Choroid plexus epithelial cell (primary cell): Measurements from ENCODE around the gene COL6A3.
A peak's percentile ranks its signal among the peaks of the same experiment; 100 is the strongest.

Experiments used
- DNase-seq: peaks from one replicate; pipeline ENCODE4 v3.0.0-alpha.2; 2010; ENCODE audit warnings: low read depth
- H3K4me3 ChIP-seq: 2 replicates; pipeline ENCODE4 v1.5.1; 2011; ENCODE audit warnings: low read depth, mild to moderate bottlenecking, control low read depth, low read length, moderate library complexity
- CTCF ChIP-seq: conservative IDR thresholded peaks from 2 replicates; pipeline ENCODE4 v1.5.1; 2011; ENCODE audit warnings: low read depth, mild to moderate bottlenecking, control low read depth, inconsistent platforms, low read length, moderate library complexity

The COL6A3 gene

GRCh38 chr2:237403024-237403882 lies 10.7 kb downstream of the COL6A3 start:
- no peak for TF ChIP-seq CTCF
- no peak overlapping the region for H3K4me3 ChIP-seq
- peak; percentile 88 for DNase-seq

GRCh38 chr2:237400199-237400598 lies 13.8 kb downstream of the COL6A3 start:
- DNase-seq: no peak
- no peak overlapping the region for H3K4me3 ChIP-seq

GRCh38 chr2:237397072-237397471 lies 16.9 kb downstream of the COL6A3 start:
- DNase-seq: no peak
- H3K4me3 ChIP-seq: no peak overlapping the region
- TF ChIP-seq CTCF: no peak

More at GRCh38 chr2:237400199-237400598, 13.8 kb downstream of the COL6A3 start:
- TF ChIP-seq CTCF: no peak

GRCh38 chr2:237393523-237393922 lies 20.4 kb downstream of the COL6A3 start:
- H3K4me3 ChIP-seq: no peak overlapping the region

GRCh38 chr2:237392186-237392585 lies 21.8 kb downstream of the COL6A3 start:
- H3K4me3 ChIP-seq: no peak overlapping the region
- no peak for DNase-seq
- TF ChIP-seq CTCF: no peak

More at GRCh38 chr2:237393523-237393922, 20.4 kb downstream of the COL6A3 start:
- DNase-seq: no peak
- TF ChIP-seq CTCF: no peak

GRCh38 chr2:237391140-237391539 lies 22.8 kb downstream of the COL6A3 start:
- no peak for TF ChIP-seq CTCF
- H3K4me3 ChIP-seq: no peak overlapping the region
- DNase-seq: peak; percentile 42

- no peak for TF ChIP-seq CTCF
- H3K4me3 ChIP-seq: no peak overlapping the region
- DNase-seq: no peak
Observed at GRCh38 chr2:237390235-237390634, 23.7 kb downstream of the COL6A3 start.
